HG03342 (cell line): ENCODE results near the gene PEAK3.

Experiments
- ATAC-seq: cut with Tn5 transposase; IDR thresholded peaks from one replicate; pipeline ENCODE4 v1.9.1; 2021; ENCODE audit warnings: mild to moderate bottlenecking, moderate library complexity; ENCODE audit not compliant: unreplicated experiment

The PEAK3 gene

GRCh38 chr19:2271234-2272103 lies 10.5 kb downstream of the PEAK3 start:
- no peak for ATAC-seq

- ATAC-seq = no peak
Measured at GRCh38 chr19:2270423-2271233, 11.3 kb downstream of the PEAK3 start.

DNA sequence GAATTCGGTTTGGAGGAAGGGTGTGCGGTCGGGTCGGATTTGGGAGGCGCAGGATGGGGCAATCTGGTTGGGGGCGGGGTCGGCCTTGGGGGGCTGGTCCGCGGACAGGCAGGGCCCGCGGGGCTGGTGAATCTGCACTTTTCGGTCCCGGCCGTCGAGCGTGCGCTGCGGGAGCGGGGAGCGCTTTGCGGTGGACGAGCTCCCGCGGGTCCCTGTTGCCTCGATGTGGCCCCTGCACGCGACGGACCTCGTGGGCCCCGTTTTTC lies 11.9 kb downstream of the PEAK3 start:
- ATAC-seq = no peak

GRCh38 chr19:2269244-2270156 lies 12.5 kb downstream of the PEAK3 start:
- ATAC-seq = peak; percentile 47

- no peak for ATAC-seq
Measured at GRCh38 chr19:2268861-2269243, 13.1 kb downstream of the PEAK3 start.

GRCh38 chr19:2268480-2268830 lies 13.5 kb downstream of the PEAK3 start:
- ATAC-seq = no peak

DNA sequence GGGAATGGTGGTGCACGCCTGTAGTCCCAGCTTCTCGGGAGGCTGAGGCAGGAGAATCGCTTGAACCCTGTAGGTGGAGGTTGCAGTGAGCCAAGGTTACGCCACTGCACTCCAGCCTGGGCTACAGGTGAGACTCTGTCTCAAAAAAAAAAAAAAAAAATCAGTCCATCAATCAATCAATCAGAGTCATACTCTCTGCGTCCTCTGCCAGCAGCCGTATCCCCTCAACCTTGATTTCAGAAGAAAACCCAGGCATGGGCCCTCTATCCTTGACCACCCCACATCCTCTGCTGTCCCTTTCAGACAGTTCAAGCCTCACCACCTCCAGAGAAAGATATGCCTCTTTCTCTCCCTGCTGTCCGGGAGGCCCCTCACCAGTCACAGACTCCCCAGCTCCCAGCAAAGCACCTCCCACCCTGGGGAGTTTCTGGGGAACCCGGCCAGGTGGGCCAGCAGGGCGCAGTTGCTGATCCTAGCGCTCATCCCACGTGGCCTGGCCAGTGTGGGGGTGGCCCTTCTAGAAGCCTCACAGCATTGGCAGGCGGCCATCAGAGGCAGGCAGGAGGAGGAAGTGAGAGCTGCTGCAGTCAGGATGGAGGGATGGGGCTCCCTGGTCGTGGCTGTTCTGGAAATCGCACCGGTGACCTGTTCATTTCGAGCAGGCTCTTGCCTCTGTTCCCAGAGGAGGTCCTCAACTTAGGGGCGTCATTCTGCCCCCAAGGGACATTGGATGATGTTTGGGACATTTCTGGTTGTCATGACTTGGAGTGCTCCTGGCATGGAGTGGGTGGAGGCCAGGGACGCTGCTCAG lies 15.6 kb downstream of the PEAK3 start:
- no peak for ATAC-seq

DNA sequence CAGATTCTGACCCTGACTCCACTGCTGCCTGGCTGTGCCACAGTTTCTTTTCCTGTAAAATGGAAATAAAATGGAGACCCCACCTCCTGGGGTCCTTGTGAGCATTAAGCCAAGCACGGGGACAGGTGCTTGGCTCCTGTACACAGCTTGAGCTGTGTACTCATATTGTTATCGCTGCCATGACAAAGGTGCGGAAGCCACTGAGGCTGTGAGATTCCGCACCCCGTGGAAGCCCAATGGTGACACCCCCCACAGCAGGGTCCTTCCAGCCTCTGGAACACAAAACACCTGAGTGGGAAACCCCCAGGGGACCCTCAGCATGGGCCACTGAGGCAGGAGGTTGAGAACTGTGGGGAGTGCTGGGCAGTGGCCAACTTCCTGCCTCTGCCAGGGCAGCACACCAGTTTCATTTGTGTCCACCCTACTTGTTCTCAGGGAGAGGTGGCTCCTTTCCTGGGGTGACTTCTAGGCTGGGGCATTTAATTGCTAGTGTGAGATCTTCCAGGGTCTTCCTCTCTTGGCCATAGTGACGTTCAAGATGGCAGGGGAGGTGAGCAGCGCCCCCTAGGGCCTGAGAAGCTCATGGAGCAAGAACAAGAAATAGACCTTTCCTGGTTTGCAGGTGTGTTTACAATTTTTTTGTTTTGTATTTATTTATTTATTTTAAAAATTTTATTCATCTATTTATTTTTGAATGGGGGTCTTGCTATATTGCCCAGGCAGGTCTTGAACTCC lies 20.4 kb downstream of the PEAK3 start:
- no peak for ATAC-seq

DNA sequence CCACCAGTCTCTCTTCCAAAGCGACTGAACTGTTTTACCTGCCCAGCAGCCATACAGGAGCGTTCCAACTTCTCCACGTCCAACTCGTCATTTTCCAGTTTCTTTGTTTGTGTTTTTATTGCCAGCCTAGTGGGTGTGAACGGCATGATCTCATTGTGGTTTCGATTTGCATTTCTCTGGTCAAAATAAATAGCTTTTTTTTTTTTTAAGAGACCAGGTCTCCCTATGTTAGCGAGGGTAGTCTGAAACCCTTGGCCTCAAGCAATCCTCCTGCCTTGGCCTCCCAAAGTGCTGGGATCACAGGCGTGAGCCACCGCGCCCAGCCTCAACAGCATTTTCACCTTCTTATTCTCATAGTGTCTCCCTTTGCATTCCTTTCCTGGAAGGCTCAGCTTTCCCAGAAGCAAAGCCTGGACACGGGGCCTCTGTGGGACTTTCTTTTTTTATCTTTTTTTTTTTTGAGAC lies 21.6 kb downstream of the PEAK3 start:
- ATAC-seq = no peak

DNA sequence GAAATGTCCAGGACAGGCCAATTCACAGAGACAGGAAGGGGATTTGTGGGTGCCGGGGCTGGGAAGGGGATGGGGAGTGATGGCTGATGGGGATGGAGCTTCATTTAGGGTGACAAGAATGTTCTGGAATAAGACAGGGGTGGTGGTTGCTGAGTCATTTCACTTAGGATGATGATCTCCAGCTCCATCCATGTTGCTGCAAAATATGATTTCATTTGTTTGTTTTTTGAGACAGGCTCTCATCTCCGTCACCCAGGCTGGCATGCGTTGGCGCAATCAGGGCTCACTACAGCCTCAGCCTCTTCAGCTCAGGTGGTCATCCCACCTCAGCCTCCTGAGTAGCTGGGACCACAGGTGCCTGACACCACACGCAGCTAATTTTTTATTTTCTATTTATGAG lies 22.6 kb downstream of the PEAK3 start:
- no peak for ATAC-seq

DNA sequence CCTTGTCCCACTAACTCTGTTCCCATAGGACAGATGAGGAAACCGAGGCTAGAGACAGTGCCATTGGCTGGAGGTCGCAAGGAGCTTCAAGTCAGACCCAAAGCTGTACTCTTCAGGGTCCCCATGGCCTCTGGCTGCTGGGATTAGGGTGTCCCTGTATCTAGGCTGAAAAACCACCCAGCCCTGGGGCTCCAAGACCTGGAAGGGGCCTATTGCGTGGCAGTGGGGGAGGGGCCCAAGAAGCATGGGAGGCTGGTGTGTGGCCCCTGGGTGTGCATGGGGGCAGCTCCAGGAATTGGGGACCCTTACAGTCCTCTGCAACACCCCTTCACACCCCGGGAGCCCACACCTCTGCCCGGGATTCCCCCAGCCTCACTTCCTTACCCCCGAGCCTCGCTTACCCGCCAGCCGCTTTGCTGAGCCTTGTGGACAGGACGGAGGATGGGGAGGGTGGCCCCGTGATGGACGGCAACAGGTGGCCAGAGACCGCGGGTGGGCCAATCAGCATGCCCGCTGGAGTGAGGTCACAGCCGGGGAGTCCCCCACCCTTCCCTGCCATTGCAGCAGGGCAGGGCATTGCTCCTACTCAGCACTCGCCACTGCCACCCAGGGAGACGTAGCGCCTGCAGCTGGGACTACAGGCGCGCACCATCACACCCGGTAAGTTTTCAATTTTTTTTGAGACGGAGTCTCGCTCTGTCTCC lies 25.8 kb downstream of the PEAK3 start, which contains the start of gene JSRP1:
JSRP1 (minus strand) TSS at position 436 of the 704 bp plus-strand sequence. CDS start 1,103 bp downstream, outside the sequence.
- ATAC-seq = no peak

GRCh38 chr19:2255112-2255845 lies 26.7 kb downstream of the PEAK3 start:
- ATAC-seq = no peak

GRCh38 chr19:2254064-2254872 lies 27.7 kb downstream of the PEAK3 start:
- no peak for ATAC-seq

GRCh38 chr19:2253106-2254063 lies 28.6 kb downstream of the PEAK3 start:
- no peak for ATAC-seq

- ATAC-seq = no peak
Measured at GRCh38 chr19:2252797-2253105, 29.2 kb downstream of the PEAK3 start.

- ATAC-seq = no peak
Measured at GRCh38 chr19:2252055-2252796, 29.7 kb downstream of the PEAK3 start.
